GM19193 (cell line): Measurements from ENCODE around the gene MYMK.

Experiments
- POLR2A ChIP-seq: IDR thresholded peaks from 4 replicates; pipeline ENCODE4 v1.6.1; 2011; ENCODE audit not compliant: insufficient read depth, insufficient read length; ENCODE audit errors: extremely low read depth

The MYMK gene

DNA sequence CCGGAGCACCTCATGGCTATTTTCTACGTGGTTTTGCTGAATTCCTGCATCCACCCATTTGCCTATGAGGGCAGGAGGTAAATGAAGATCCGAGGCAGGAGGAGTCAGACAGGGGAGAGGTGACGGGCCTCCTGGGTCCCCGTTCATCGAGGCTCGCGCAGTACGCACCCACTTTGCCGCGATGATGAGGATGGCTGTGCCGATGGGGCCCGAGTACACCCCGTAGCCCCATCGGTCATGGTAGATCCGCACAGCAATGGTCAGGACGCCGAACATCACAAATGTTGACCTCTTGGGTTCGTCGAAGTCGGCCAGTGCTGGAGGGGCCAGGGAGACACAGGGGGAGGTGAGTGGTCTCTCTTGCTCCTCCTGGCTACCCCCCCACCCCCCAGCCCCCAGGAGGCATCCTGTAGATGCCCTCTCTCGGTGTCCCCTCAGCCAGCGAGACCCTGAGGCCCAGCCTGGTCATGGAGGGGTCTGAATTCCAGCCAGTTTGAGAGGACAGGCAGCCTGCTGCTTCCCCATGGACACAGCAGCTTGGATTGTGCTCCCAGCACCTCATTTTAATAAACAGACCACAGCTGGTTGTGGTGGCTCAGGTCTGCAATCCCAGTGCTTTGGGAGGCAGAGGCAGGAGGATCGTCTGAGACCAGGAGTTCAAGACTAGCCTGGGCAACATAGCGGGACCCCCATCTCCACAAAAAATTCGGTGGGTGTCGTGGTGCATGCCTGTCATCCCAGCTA lies 5.9 kb downstream of the MYMK start:
- TF ChIP-seq POLR2A: no peak

DNA sequence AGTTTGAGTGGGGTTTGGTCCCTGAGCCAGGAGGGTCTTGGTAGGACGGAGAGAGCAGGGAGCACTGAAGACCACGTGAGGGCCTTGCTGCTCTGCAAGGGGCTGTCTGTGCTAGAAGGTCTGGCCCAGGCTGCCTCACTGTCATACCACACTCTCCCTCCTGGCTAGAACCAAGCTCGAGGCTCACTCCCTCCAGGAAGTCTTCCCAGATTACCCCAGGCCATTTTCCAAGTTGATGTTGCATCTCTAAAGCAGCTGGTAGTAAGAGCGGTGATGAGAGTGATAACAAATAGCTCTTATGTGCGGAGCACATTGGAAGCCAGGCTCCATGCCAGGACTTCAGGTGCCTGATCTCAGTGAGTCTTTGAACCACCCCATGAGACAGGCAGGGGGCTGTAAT lies 6.6 kb downstream of the MYMK start:
- no peak for TF ChIP-seq POLR2A

DNA sequence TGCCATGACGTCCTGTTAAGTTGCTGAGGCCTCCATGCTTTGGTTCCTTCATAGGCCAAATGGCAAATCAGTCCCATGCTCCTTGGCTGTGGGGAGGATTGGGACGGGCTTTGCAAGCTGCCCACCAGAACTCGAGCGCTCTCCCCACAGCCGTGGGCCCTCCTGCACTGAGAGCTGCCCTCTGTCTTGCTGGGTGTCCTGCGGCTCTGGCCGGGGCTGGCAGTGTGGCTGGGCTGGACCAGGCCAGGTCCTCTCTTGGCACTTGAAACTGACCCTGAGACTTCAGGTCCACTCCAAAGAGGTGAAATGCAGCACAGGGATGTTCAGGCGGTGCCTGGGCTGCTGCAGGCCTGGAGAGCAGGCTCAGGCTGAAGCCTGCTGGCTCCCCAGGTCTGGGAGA lies 7.0 kb downstream of the MYMK start:
- TF ChIP-seq POLR2A: no peak

DNA sequence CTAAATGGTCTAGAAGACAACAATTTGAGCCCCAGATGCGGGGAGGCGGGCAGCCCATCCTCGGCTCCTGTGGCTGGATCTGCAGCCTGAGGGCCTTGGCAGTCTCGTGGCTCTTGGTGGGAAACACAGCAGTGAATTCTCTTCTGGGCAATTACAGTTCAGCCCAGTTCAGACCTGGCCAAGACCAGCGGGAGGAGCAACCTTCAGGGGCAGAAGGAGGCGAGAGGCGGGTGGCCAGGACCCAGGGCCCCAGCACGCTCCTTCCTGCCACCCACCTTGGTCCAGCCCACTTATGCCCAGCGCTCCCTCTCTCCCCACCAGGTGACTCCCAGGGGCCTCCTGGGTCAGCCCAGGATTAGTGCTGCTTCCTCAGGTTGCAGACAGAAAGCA lies 7.8 kb downstream of the MYMK start:
- TF ChIP-seq POLR2A: no peak

DNA sequence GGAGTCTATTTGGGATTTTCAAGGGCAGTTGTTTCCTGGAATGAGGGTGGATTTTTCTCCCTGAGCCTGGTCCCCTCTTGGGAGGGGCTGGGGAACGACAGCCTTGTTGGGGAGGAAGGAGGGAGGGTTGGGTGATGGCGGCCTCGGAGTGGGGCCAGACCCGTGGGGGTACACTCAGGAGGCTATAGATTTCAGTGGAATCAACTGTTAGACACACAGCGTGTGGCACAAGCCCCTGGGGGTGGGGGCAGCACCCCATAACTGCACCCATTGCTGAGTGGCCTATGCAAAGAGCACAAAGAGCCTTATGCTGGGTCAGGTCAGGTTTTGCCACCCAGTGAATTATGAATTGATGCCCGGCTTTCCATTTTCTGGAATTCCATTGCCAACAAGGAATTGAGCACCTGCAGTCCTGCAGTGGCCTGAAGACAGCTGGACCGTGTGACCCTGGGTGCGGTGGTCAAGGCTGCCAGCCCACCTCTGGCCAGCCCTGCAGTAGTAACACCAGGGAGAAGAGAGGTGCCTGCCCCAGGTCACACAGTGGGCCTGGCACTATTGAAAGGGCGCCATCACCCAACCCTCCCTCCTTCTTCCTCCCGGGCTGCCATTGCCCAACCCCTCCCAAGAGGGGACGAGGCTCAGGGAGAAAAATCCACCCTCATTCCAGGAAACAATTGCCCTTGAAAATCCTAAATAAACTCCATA lies 8.4 kb downstream of the MYMK start:
- no peak for TF ChIP-seq POLR2A

DNA sequence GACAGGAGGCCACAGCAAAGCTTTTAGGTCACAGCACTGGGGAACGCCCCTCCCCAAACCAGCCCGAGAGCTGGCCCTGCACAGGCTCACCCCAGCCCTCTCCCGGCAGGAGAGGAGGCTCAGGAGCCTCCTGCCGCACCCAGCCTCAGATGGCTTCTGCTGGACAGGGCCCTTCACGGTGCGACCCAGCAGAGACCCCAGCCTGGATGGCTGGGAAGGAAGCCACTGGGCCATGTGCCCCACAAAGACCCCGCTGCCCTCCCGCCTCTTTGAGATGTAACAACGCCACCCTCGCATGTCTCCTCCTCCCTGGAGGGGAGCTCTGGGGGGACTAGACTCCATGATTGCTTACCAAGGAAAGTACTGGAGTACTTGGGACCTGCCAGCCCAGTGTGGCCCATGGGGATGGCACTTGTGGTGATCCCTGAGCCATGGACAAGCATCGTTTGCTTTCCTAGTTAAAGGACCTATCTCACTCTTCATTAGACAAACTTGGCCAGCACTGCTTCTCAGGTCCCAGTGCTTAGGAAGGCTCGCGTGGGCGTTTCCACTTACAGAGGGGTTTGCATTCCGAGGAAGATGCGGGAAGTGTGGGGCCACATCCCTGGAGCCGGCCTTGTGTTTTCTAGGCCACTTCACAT lies 9.0 kb downstream of the MYMK start:
- TF ChIP-seq POLR2A: no peak

DNA sequence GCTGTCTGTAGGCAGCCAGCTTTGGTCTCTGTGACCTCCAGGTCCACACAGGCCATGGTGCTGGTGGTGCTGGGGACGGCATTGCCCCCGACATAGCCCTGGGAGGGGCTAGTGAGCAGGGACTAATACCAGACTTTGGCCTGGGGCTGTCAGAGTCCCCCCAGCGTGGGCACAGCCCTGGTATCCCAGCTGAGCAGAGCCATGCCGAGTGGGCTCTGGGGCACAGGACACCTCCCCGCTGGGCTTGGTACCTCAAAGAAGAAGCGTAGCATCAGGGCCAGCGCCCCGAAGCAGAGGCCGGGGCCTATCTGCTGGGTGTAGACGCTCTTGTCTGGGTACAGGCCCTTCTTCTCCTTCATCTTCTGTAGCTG lies 9.5 kb downstream of the MYMK start:
- no peak for TF ChIP-seq POLR2A

DNA sequence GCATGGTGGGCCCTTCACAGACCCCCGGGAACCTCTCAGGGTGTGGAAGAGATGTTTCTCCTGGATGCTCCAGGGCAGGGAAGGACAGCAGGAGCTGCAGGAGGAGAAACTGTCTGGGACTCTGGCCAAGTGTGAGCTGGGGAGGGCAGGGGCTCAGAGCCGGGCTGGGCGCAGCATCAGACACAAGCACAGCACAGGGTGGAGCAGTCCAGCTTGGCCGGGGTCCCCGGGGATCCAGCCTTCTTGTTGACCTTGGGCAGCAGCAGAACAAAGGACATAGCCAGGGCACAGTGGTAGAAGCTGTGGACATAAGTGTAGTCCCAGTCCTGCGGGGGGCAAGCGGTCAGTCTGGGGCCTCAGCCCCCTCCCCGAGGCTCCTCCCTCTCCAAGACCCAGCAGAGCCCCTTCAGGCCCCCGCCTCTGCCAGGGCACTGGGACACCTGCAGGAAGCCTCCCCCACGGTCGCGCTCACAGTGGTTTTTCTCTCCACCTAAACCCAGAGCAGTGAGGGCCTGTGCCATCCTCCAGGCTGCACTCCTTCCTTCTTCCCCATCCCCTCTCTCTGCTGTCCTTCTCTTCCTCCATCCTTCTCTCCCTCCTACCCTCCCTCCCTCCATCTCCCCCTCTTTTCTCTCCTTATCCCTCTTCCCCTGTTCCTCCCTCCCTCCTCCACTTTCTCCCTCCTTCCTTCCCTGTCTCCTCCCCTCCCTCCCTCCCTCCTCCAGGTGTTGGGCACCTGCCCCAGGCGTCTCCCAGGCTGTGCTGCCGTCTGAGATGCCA lies 10.1 kb downstream of the MYMK start:
- TF ChIP-seq POLR2A: no peak

DNA sequence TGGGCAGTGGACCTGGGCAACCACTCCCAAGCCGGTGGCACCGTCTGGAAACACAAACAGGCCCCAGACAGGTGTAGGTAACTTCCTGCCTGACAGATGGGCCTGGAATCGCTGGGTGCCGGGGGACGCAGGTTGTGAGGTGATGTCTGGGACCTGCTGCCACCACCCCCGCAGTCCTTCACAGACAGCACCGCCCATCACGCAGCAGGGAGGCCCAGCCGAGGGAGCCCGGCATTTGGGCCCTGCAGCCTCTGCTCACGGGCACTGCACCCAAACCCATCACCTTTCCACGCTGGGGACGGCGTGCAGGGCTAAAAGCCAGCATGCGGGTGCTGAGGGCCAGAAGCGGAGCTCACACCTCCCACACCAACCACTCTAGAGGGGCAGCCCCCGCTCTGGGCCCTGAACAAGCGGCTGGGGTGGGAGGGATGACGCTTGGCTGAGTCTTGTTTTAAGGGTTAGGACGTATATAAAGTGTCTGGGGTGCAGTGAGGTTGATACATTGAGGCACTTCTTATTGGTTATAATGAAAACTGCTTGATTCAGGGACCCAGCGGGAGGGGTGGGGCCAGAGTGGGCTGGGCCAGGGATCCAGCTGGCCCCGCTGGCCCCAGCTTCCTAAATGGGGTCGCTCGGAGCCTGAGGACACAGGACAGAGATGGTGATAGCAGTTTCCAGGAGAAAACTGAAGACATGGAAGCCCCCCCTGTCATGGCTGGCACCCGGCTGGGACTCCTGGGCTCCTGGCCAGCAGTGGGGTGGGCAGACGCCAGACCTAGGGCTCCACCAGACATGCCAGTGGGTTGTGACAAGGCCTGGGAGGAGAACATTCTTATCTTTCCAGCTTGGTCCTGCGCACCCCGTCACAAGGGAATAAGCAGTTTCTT lies 11.3 kb downstream of the MYMK start:
- no peak for TF ChIP-seq POLR2A

DNA sequence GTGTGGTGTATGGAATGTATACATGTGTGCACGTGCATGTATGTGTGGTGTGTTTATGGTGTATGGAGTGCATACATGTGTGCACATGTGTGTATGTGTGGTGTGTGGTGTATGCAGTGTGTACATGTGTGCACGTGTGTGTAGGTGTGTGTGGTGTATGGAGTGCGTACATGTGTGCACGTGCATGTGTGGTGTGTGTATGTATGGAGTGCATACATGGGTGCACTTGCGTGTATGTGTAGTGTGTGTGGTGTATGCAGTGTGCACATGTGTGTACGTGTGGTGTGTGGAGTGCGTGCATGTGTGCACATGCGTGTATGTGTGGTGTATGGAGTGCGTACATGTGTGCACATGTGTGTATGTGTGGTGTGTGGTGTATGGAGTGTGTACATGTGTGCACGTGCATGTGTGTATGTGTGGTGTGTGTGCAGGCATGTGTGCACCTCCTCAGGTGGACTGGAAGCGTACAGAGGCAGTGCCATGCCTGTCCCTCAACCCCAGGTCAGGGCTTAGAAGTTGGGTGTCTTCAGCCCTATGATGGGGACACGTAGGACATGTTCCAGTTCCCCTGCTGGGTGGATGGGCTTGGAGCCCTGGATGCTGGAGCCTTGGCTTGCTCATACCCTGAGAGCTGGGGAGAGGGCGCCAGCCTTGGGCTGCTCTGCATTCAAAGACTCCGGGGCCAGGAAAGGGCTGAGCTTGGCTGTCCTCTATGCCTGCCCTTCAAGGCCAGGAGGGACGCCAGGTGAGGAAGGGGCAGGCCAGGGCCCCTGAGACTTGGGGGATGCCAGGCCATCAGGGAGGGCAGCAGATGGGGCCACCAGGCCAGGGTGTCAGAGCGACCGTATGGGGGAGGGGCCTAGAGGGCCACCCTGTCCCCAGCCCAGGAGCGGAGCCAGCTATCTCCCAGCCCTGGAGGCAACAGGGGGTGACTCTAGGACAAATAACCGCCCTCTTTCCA lies 12.2 kb downstream of the MYMK start:
- TF ChIP-seq POLR2A: no peak

DNA sequence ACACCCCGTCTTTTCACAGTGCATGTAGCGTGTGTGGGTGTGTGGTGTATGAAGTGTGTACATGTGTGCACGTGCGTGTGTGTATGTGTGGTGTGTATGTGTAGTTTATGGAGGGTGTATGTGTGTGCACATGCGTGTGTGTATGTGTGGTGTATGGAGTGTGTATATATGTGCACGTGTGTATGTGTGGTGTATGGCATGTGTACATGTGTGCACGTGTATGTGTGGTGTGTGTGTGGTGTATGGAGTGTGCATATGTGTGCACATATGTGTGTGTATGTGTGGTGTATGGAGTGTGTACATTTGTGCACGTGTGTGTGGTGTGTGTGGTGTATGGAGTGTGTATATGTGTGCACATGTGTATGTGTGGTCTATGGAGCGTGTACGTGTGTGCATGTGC lies 13.2 kb downstream of the MYMK start:
- no peak for TF ChIP-seq POLR2A

DNA sequence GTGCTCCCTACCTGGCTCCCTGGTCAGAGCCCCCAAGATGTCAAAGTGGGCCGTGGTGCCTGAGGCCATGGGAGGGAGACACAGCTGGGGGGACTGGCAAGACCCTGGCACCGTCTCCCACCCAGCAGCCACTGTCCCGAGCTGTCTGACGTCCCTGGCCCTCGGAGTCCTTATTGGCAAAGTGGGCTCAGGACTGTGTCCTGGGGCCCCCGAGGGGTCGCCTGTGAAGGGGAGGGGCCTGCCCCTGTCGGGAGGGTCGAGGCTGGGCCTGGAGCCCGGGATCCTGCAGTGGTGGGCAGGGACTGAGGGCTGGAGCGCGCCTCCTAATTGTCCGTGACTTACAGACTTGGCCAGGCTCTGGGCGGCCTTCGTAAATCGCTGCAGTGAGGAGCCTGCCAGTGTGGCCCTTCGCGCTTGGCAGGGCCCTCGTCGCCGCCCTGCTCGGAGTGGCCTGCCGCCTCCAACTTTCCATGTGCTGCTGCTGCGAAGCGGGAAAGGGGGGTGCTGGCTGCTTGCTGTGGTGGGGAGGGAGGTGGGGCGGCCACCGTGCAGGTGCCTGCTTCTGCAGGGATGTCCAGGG lies 13.7 kb downstream of the MYMK start:
- no peak for TF ChIP-seq POLR2A

DNA sequence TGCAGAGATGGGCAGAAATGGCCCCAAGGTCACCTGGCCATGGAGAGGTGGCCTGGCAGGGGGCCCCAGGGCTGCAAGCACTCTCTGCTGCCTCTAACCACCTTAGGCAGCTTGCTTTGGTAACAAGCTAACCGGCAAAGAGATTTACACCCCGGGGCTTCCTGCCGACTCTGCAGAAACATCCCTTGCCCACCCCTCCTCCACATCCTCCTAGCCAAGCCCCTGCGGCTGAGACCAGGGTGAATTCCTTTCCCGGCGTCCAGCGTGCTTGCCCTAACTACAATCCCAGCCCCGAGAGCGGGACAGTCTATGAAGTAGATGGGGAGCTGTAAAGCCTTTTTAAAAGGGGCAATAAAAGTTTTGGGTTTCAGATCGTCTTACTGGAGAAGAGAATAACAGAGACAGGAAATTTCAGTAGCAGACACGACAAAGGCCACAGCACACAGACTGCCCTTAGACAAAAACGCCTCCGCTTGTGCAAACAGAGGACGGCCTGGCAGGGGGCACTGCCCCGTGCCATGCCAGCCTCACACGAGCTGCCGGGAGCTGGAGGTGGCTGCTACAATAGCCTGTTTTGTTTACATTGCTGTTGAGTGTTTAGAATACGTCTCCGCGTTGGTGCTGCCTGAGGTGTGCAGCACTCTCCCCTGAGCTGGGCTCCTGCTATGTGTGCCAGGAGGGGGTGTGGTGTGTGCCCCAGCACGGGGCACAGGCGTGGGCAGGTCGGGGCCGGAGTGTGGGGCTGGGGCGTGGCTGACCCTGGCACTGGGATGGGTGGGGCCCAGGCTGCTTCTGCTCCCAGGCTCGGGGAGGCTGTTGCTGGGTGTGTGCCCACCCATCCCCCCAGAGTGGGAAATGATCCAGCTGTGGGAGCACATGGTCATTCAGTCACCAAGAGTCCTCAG lies 15.3 kb downstream of the MYMK start:
- no peak for TF ChIP-seq POLR2A

DNA sequence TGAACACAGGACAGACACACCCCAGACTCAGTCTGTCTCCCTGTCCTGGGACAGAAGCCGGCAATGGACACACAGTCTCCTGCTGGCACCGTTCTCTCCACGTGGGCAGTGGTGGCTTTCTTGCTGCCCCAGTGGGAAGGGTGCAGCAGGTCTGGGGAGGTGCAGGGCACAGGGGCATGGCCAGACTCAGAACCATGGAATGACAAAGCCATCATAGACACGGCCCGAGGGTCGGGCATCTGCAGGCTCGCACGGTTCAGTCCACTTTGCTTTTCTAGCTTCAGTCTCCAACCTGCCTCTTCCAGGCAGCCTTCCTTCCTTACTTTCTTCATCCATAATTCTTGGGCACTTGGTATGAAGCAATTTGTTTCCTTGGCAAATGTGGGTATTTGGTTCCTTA lies 16.7 kb downstream of the MYMK start:
- no peak for TF ChIP-seq POLR2A
